ENCODE results near the gene PPP1R16B.

PPP1R16B gene

DNA sequence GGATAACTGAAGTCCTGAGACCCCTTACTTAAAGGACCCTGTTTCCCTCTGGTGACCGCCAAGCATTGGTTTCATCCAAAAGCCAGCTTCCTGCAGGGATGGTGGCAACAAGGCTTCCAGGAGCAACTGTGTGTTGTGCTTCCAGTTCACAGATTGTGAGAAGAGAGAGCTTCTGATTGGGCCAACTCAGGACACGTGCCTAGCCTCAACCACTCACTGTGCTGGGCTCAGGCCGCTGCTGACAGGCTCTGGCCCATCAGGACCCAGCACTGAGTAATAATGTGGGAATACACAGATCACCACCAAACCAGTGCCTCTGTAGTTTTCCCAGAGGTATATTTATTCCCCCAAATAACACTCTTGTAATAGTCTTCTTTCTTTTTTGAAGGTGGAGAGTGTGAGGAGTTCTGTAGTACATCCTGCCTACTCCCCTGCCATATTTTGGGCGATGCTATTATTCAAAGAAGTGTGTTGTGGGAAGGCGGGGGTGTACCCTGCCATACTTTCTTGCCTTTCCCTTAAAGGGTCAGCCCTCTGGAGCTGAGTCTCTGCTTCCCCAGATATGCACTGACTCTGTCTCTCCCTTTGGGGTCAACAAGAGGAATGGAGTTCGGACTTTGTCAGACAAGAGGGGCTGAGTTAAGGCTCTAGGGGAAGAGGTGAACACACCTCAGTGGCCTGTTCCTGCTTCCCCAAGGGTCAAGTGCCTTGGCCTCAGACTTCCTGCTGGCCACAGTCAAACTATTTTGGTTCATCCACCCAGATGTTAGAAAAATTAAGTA lies 23.2 kb downstream of the PPP1R16B start:
- no peak for DNase-seq

DNA sequence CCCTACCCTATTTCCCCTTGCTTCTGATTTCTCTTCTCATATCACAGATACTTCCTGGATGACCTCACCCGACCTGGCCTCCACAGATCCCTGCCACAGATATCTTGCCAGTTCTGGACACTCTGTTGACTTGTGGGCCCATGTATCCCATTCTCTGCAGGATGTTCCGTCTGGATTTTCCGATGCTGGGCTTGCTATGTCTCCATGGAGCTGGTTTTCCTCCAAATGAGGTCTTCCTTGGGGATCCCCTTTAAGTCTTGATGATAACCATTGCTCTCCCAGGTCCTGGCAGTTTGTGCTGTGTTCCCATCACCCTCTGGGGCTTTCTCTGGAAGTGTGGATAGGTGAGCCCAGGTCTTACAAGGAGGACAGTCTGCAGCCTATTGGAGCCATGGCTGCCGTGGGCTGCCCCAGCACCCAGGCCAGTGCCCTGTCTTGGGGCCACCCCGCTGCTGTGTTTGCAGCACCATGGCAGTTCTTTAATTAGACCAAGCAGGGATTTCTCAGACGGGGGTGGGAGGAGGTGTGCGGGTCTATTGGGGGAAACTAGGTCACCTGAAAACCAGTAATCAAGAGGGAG lies 23.9 kb downstream of the PPP1R16B start:
- no peak for DNase-seq

DNA sequence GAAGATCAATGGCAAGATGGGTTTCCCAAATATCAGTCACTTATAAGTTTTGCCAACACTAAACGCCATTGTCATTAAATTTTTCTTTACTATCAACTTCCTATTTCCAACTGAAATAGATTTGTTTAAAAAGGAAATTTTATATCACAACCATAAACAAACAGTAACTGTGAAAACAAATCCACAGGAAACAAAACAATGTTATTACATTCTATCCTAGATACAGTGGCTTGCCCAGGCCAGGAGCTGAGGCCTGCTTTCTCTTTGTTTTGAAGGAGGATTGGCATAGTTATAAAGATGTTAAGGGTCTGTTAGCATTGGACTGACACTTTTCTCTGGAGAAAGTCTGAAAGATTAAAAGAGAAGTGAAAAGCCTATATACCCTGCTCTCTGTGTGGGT lies 24.9 kb downstream of the PPP1R16B start:
- no peak for DNase-seq

DNA sequence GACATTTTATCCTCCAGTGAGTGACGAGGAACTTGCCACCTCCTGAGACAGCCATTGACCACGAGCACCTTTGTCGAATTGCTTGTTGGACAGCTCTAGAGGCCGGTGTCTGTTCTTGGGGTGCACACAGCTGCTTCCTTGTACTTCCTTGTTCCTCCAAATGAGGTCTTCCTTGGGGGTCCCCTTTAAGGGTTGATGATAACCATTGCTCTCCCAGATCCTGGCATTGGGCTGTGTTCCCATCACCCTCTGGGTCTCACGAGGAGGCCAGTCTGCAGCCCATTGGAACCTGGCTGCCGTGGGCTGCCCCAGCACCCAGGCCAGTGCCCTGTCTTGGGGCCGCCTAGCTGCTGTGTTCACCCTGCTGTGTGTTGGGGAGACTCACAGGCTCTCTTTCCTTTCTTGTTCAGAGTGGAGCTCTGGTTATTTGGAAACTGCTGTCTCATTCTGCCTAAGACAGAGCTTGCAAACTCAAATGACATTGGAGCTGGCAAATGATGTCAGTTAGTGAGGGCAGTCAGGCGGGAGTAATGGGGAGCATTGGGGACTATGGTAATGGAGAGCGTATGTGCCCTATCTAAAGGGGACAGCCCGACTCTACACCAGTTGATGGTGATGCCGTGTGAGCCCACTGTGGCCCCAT lies 25.7 kb downstream of the PPP1R16B start:
- no peak for DNase-seq

DNA sequence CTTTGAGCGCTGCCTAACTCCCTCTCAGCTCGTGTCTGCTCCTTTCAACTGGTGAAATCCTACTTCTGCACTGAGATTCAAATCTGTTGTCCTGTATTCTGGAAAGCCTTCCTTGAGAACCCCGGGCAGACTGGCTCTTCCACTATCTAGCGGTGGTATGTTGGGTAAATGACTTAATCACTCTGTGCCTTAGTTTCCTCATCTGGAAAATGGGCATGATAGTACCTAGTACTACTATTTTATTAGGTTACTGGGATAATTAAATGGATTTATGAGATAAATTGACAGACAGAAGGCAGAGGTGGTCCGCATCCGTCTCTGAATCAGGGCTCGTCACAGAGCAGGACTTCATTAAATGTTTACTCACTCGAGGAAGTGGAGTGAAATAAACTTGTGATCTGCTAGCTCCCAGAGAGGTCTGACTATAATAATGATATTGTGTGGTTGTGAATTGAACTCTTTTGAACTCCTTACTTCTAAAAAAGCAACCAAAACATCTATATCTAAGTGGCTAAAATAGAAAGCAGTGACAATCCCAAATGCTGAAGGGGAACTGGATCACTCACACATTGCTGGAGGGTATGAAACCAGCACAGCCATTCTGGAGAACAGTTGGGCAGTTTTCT lies 26.6 kb downstream of the PPP1R16B start:
- DNase-seq: no peak

DNA sequence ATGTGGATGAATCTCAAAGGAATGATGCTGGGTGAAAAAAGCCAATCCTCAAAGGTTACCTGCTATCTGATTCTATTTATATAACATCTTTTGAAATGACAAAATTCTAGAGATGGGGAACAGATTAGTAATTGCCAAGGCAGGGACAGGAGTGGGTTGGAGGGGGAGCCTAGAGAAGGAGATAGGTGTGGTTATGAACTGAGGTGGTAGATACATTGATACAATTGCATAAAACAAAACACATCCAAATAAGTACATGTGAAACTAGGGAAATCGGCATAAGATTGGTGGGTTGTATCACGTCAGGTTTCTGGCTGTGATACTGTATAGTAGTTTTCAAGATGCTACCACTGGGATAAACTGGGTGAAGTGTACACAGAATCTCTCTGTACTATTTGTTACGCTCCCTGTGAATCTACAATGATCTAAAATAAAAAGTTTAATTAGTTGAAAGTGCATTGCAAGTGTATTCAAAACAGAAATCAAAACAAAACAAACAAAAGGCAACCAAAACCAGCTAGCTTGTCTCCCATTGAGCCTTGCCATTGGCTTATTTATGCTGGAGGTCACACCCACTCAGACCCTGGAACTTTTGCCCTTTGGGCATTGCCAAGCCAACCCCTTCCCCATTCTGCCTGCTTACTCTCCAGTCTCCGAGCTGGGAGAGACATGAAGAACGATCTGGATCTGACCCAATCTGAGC lies 27.8 kb downstream of the PPP1R16B start:
- no peak for DNase-seq

DNA sequence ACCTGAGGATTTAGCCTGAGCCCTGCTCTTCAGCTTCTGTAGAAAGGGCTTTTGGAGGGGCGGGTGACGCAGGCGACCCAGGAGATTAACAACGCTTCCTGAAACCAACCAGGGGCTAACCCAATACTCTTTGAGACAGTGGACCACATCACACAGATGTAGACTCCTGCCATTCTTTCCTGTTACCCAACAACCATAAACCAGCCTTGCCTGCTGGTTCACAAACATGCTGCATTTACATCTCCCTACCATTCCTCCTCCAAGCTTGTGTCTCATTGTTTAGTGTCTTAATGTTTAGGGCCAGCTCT lies 28.3 kb downstream of the PPP1R16B start:
- DNase-seq: no peak

DNA sequence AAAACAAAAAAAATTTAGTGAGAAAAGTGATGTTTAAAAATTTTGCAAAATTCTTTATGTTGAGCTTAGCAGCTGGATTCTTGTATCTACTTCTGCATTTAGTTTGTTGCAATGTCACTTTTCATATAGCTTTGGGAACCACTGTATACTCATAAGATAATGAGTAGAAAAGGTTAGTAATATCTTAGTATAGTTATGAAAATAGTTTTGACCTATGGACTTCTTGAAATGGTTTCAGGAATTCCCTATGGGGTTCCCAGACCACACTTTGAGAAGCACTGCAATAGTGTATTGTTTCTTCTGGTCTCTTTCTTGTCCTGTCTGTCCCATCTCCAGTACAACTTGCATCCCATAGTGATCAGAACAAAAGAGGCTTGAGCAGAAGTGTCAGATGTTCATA lies 29.4 kb downstream of the PPP1R16B start:
- DNase-seq: no peak

DNA sequence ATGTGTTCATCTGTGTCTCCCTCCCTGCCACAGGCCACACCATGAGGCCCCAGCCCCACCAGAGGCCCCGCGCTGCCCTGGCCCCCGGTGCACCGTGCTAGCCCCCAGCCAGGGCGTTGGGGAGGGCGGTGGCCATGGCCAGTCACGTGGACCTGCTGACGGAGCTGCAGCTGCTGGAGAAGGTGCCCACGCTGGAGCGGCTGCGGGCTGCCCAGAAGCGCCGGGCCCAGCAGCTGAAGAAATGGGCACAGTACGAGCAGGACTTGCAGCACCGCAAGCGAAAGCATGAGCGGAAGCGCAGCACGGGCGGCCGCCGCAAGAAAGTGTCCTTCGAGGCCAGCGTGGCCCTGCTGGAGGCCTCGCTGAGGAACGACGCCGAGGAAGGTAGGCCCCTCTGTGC lies 30.3 kb downstream of the PPP1R16B start:
- DNase-seq: no peak

DNA sequence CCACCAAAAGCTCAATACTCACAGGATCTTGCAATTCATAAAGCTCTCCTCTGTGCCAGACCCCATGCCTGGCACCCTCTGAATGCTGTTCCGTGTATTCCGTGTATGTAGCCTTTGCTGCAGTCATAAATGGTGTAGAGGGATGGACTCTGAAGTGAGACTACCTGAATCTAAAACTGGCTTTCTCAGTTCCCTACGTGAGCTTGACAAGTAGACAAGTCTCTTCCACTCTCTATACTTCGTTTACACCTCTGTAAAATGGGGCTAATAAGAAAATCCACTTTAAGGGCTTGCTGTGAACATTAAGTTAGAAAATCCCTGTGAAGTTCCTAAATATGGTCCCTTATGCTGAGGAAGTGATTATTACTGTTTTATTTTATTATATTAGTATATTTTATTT lies 31.5 kb downstream of the PPP1R16B start:
- DNase-seq: no peak

DNA sequence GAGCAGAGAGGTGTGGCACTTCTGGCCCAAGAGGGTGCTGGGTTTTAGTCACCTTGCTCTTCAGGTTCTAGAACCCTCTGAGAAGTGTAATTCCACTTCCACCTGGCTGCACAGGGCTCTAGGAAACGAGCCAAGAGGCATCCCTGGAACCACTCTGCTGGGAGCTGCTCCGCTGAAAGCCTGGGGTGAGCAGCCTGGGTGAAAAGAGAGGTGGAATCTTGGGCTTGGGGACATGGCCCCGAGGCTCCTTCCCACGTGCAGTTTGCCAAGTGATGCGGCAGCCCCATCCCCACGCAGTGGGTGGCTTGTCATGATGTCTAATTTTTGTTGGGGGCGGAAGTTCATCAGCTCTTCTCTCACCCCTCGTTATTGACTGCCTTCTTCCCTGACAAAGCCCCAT lies 32.8 kb downstream of the PPP1R16B start:
- DNase-seq: no peak

DNA sequence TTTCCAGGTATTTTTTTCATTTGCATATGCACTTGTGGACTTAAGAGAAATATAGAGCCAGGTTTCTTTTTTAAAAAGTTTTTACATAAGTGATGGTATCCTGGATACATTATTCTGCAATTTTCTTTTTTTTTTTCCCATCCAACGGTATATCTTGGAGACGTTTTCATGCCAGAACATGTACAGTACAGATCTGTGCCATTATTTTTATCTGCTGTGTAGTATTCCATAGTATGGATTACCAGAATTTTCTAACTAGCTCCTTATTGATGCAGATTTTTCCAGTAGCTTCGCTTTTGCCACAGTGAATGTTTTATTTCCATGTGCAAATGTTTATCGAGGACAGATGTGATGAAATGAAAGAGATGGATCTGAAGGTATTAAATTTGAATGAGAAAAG lies 34.1 kb downstream of the PPP1R16B start:
- no peak for DNase-seq

DNA sequence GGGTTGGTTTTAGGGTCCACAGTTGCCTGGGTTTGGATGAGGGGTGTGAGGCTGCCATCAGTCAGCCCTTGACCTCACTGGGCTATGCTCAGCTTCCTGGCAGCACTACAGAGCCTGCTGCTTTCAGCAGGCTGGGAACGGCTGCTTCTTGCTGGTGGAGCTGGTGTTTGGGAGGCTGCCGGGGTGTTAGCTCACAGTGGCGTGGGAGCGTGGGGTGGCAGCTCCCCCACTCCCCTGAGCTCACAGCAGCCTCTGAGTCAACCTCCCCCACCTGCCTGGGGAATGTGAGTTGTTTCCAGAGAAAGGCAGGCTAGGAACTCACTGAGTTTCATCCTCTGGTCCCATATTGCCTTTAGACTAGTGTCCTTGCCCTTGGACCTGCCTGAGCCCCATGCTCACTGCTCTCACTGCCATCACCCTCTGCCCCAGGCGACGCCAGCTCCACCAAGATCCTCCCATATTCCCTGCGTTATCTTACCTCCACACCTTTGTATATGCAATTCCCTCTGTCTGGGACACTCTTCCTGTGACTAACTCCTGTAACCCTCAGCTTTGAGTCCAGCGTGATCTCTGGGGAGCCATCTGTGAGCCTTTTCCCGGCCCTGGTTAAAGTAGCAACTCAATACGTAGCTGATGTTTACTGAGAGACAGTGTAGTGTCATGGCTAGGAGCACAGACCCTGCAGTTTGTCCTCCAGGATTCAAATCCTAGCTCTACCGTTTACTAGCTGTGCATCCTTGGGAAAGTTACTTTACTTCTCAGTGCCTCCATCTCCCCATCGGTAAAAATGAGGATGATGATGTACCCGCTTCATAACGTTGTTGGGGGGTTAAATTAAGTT lies 34.8 kb downstream of the PPP1R16B start:
- DNase-seq: no peak

DNA sequence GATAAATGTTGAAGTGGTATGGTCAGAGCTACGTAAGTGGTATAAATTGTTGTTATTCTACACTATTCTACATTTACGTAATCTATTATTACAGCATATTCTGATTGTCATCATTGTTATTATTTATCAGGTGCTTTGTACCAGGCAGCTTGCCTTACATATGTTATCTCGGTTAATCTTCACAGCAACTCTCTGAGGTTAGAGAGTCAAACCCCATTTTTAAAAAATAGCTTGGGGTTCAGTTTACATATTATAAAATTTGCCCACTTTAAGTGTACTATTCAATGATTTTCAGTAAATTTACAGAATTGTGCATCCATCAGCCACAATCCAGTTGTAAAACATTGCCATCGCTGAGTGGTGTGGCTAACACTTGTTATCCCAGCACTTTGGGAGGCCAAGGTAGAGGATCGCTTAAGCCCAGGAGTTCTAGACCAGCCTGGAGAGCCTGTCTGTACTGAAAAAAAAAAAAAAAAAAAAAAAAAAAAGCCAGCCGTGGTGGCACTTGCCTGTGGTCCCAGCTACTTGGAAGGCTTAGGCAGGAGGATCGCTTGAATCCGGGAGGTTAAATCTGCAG lies 35.5 kb downstream of the PPP1R16B start:
- DNase-seq: no peak

DNA sequence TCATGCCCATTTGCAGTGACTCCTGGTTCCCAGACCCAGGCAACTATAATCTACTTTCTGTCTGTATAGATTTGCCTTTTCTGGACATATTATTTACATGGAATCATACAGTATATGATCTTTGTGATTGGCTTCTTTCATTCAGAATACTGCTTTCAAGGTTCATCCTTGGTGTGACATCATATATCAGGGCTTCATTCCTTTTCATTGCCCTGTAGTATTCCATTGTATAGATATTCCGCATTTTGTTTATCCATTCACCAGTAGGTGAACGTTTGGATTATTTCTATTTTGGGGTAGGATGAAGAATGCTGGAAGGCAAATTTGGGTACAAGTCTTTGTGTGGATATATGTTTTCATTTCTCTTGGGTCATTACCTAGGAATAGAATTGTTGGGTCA lies 36.1 kb downstream of the PPP1R16B start:
- DNase-seq: no peak

DNA sequence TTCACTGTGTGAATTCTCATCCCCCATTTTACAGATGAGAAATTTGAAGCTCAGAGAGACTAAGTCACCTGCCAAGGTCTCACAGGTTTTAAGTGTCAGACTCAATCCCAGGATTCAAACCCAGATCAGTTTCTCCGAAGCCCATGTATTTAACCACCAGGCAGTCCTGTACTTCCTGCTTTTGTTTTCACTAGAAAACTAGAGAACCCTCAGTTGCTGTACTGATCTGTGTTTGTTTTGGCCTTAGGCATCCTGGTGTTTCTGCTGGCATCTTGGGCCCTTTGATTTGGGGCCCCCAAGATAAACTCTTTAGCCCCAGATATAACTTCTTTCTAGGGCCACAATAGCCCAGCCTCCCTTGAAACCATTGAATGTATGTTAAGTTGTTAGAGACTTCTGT lies 36.5 kb downstream of the PPP1R16B start:
- no peak for DNase-seq

DNA sequence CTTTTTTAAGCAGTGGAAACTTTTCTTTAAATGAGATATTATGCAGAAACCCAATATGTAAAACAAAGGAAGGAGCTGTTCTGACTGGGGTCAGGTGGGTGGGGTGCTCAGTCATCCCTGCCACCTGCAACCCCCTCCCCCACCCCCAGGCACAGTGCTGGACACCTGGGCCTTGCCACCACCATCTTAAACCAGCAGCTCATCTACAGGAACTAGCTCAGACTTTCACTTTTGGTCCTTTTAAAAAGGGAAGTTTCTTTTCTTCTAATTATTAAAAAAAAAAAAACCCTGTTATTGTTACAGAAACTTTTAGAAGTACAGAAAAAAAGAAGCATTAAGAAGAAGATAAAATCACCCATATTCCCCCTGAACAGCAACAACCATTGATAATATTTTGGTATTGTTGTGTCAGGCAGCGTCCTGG lies 37.1 kb downstream of the PPP1R16B start:
- no peak for DNase-seq

DNA sequence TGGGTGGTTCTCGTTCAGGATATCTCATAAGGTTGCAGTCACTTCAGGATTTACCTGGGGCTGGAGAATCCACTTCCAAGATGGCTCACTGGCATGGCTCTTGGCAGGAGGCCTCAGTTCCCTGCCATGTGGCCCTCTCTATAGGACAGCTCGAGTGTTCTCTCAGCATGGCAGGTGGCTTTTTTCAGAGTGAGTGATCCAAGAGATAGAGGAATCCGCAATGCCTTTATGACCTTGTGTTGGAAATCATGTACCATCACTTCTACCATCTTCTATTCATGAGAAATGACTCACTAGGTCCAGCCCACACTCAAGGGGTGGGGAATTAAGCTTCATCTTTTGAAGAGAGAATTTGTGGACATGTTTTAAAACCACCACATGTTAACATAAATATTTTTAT lies 37.8 kb downstream of the PPP1R16B start:
- no peak for DNase-seq

DNA sequence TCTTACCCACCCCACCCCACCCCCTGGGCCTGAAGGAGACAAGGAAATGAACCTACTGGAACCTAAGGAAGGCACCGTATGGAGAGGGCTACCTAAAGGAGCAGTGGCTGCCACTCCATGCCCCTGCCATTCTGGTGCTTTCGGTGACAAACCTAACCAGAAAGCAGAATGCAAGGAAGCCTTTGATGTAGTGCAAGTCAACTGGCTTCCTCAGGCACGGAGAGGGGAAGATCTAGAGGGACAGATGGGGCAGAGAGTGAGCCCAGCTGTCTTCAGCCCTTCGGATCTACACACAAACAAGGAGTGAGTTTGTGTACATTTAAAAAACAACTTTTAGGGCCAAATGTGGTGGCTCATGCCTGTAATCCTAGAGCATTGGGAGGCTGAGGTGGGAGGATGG lies 39.5 kb downstream of the PPP1R16B start:
- no peak for DNase-seq

DNA sequence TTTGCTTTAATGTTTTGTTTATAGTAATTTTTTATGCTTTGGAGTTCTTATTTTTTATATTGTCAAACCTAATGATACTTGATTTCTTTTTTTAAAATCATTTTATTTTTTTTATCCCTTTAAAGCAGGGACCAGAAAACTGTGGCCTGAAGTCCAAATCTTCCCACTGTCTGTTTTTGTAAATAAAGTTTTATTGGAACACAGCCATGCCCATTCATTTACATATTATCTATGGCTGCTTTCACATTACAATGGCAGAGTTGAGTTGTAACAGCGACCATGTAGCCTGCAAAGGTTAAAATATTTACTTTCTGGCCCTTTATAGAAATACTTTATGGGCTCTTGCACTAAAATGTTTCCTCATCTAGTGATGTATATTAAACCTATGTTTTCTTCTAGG lies 42.3 kb downstream of the PPP1R16B start:
- DNase-seq: no peak

DNA sequence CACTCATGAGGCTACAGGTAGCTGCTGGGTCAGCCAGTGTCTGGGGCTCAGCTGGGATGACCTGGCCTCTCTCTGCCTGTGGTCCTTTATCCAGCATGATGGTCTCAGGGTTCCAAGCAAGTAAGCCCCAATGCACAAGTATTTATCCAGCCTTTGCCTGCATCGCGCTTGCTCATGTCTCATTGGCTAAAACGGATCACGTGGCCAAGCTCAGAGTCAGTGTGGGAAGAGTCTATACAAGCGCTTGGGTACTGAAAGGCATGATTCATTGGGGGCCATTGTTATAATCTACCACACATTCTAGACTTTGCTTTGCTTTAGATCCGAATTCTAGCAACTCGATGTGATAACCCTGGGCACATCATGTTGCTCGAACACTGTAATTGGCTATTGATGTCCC lies 48.3 kb downstream of the PPP1R16B start:
- DNase-seq: no peak

DNA sequence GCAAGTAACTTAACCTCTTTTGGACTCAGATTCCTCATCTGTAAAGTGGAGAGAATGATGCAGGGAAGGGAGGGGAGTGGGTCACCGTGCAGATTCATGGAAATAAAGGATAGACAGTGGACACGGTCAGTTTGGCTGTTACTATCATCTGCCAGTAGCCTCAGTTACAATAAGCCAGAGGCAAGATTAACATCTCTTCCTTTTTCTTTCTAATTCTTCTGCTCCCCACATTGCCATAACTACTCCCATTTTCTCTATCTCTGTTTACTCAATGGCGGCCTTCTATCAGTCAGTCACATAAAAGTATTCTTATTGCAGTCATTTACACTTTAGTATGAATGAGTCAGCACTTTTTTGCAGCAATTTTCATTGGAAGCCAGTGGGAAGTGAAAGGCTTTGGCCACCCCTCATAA lies 49.2 kb downstream of the PPP1R16B start:
- DNase-seq: no peak

Data from activated CD4-positive, alpha-beta T cell treated with anti-CD3 and anti-CD28 coated beads for 1 hour (primary cell).